ENCODE measurements around the gene BCHE. TPM values are rescaled to one million over a fixed set of nuclear protein-coding genes. Genes with fewer than 3 reads are reported as not detected.

BCHE gene
- total and polyA plus RNA-seq, 2 donors (not counting 3 experiments of a cell fraction or from before 2014, with no cell fraction given) = 0.27 to 0.66 TPM

DNA sequence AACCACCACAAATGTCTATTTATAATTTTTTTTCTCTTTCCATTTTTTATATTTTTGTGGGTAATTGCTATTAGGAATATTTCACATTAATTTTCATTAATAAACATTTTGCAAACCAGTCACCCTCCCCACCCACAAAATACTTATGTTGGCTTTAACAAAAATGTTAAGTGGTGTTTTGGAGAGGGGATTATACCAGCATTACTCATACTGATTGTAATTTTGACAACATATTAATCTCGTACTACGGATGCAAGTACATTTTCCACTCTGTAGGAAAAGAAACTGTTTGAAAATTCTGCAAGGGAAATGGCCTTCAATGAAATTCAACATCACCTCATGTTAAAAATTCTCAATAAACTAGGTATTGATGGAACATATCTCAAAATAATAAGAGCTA, 58.3 kb downstream of the BCHE start:
- CTCF ChIA-PET = no interaction called here
- no TSS peak for BruUV-seq (replicated peaks)
- no peak for DNase-seq (ENCODE audit: low read depth, low spot score)

More for the DNA sequence above, 58.3 kb downstream of the BCHE start:
- no peaks in the 10 kb centered on the region for H4K20me1 ChIP-seq (replicated peaks; ENCODE audit: control insufficient read depth, extremely low read depth, insufficient read depth, low read length)
- H3K36me3 ChIP-seq (ENCODE audit: control insufficient read depth in 2 of 2, extremely low read depth in 1 of 2, insufficient read depth in 2 of 2, low read length in 2 of 2) = no peaks in the 10 kb centered on the region
- POLR2A ChIA-PET = no interaction called here
- TF ChIP-seq POLR2A (IDR thresholded peaks at IDR 0.05; ENCODE audit: low read depth, low read length) = no peak
- TF ChIP-seq, protein P1, sequence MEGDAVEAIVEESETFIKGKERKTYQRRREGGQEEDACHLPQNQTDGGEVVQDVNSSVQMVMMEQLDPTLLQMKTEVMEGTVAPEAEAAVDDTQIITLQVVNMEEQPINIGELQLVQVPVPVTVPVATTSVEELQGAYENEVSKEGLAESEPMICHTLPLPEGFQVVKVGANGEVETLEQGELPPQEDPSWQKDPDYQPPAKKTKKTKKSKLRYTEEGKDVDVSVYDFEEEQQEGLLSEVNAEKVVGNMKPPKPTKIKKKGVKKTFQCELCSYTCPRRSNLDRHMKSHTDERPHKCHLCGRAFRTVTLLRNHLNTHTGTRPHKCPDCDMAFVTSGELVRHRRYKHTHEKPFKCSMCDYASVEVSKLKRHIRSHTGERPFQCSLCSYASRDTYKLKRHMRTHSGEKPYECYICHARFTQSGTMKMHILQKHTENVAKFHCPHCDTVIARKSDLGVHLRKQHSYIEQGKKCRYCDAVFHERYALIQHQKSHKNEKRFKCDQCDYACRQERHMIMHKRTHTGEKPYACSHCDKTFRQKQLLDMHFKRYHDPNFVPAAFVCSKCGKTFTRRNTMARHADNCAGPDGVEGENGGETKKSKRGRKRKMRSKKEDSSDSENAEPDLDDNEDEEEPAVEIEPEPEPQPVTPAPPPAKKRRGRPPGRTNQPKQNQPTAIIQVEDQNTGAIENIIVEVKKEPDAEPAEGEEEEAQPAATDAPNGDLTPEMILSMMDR (IDR thresholded peaks at IDR 0.05; ENCODE audit: extremely low read depth in 1 of 2, insufficient read depth in 1 of 2, low read depth in 1 of 2, low read length in 2 of 2) = no peak
- TF ChIP-seq MAX (IDR thresholded peaks at IDR 0.05; ENCODE audit: insufficient read depth, insufficient read length) = no peak
- TF ChIP-seq MYC (IDR thresholded peaks at IDR 0.05; ENCODE audit: low read depth, low read length) = no peak
- no peak for TF ChIP-seq FOS (IDR thresholded peaks at IDR 0.05; ENCODE audit: borderline replicate concordance, insufficient read depth, low read length)
- no peak for TF ChIP-seq JUN (IDR thresholded peaks at IDR 0.05; ENCODE audit: borderline replicate concordance, insufficient read depth, insufficient read length, low read depth)
- no peak for TF ChIP-seq GATA2 (IDR thresholded peaks at IDR 0.05; ENCODE audit: insufficient read depth, insufficient read length, low read depth, low read length)
- H3K27me3 ChIP-seq (ENCODE audit: control insufficient read depth in 2 of 2, insufficient read depth in 2 of 2, low read length in 2 of 2) = no peaks in the 10 kb centered on the region
- no peak overlapping the region for H2AFZ ChIP-seq (ENCODE audit: low read depth, low read length)
- intact Hi-C loops (cut with micrococcal nuclease) (no loop called here), dilution Hi-C loops (cut with MboI; ENCODE audit: extremely low pct_ligation_motif_present, low sequenced_read_pairs) (no loop called here)
- H3K79me2 ChIP-seq (ENCODE audit: control insufficient read depth, insufficient read depth, low read length) = no peaks in the 10 kb centered on the region
- H3K27ac ChIP-seq (ENCODE audit: insufficient read depth, low read depth, low read length) = no peak overlapping the region
- FAIRE-seq = no peak
- H3K4me2 ChIP-seq (ENCODE audit: insufficient read depth, low read length) = no peak overlapping the region
- H3K4me1 ChIP-seq (ENCODE audit: control insufficient read depth, extremely low read depth, insufficient read depth, low read length) = no peaks in the 10 kb centered on the region
- no peaks in the 10 kb centered on the region for H3K9me3 ChIP-seq (replicated peaks; ENCODE audit: control insufficient read depth, insufficient read depth, low read length)
- no peaks in the 10 kb centered on the region for H3K9me1 ChIP-seq (replicated peaks; ENCODE audit: control insufficient read depth, extremely low read depth, insufficient read depth, low read length)
- no peak overlapping the region for H3K4me3 ChIP-seq (replicated peaks in 1 of 3; ENCODE audit: insufficient read depth in 1 of 3, low read depth in 1 of 3, low read length in 3 of 3)
- no peak overlapping the region for H3K9ac ChIP-seq (replicated peaks; ENCODE audit: extremely low read depth, insufficient read depth, low read length)
